GM18505 (cell line): ENCODE results near the gene CDH4.

Experiments
- ATAC-seq: cut with Tn5 transposase; IDR thresholded peaks from one replicate; pipeline ENCODE4 v1.9.1; 2021; ENCODE audit not compliant: unreplicated experiment
- POLR2A ChIP-seq: IDR thresholded peaks from 4 replicates; pipeline ENCODE4 v1.6.1; 2011; ENCODE audit warnings: borderline replicate concordance; ENCODE audit not compliant: insufficient read depth, insufficient read length; ENCODE audit errors: extremely low read depth

Gene CDH4

GRCh38 chr20:61705386-61706258, 453.6 kb downstream of the CDH4 start:
- ATAC-seq: no peak
- TF ChIP-seq POLR2A: no peak

GRCh38 chr20:61706259-61706961, 454.3 kb downstream of the CDH4 start:
- TF ChIP-seq POLR2A: no peak
- no peak for ATAC-seq

GRCh38 chr20:61708891-61709290, 456.8 kb downstream of the CDH4 start:
- no peak for ATAC-seq
- TF ChIP-seq POLR2A: no peak

- no peak for TF ChIP-seq POLR2A
- no peak for ATAC-seq
Measured at GRCh38 chr20:61710108-61710507, 458.0 kb downstream of the CDH4 start.

GRCh38 chr20:61712688-61713087, 460.6 kb downstream of the CDH4 start:
- TF ChIP-seq POLR2A: no peak
- no peak for ATAC-seq

GRCh38 chr20:61718361-61719005, 466.4 kb downstream of the CDH4 start:
- no peak for TF ChIP-seq POLR2A
- no peak for ATAC-seq

GRCh38 chr20:61719691-61720347, 467.8 kb downstream of the CDH4 start:
- ATAC-seq: no peak
- no peak for TF ChIP-seq POLR2A

- no peak for ATAC-seq
Measured at GRCh38 chr20:61720348-61720696, 468.3 kb downstream of the CDH4 start.

GRCh38 chr20:61722146-61722678, 470.2 kb downstream of the CDH4 start:
- no peak for ATAC-seq
- no peak for TF ChIP-seq POLR2A

More at GRCh38 chr20:61720348-61720696, 468.3 kb downstream of the CDH4 start:
- TF ChIP-seq POLR2A: no peak

GRCh38 chr20:61723529-61724257, 471.6 kb downstream of the CDH4 start:
- ATAC-seq: no peak
- no peak for TF ChIP-seq POLR2A

GRCh38 chr20:61724376-61724775, 472.3 kb downstream of the CDH4 start:
- ATAC-seq: no peak
- no peak for TF ChIP-seq POLR2A

- no peak for ATAC-seq
- TF ChIP-seq POLR2A: no peak
Measured at GRCh38 chr20:61725145-61725544, 473.1 kb downstream of the CDH4 start.
